Measurements from ENCODE around the gene DENND1A.

DENND1A gene

GRCh38 chr9:123350590-123351310 lies 579.2 kb downstream of the DENND1A start:
- TF ChIP-seq REST (IDR thresholded peaks at IDR 0.05; ENCODE audit: insufficient read depth in 1 of 2, low read depth in 2 of 2, low read length in 2 of 2) (no peak), POLR2AphosphoS5 (IDR thresholded peaks at IDR 0.05; ENCODE audit: low read depth, low read length) (no peak), TAF1 (IDR thresholded peaks at IDR 0.05; ENCODE audit: borderline replicate concordance, insufficient read depth, low read length) (no peak), SIN3A (IDR thresholded peaks at IDR 0.05; ENCODE audit: borderline replicate concordance, insufficient read depth, low read length) (no peak), FOXP2 (optimal IDR thresholded peaks at IDR 0.05; ENCODE audit: borderline replicate concordance, extremely low read depth, extremely low read length, insufficient read depth) (no peak)

GRCh38 chr9:123349691-123350480 lies 580.0 kb downstream of the DENND1A start:
- TF ChIP-seq FOXP2 (optimal IDR thresholded peaks at IDR 0.05; ENCODE audit: borderline replicate concordance, extremely low read depth, extremely low read length, insufficient read depth) (no peak), TAF1 (IDR thresholded peaks at IDR 0.05; ENCODE audit: borderline replicate concordance, insufficient read depth, low read length) (no peak), POLR2AphosphoS5 (IDR thresholded peaks at IDR 0.05; ENCODE audit: low read depth, low read length) (no peak), SIN3A (IDR thresholded peaks at IDR 0.05; ENCODE audit: borderline replicate concordance, insufficient read depth, low read length) (no peak), REST (IDR thresholded peaks at IDR 0.05; ENCODE audit: insufficient read depth in 1 of 2, low read depth in 2 of 2, low read length in 2 of 2) (no peak)

GRCh38 chr9:123349033-123349432 lies 580.9 kb downstream of the DENND1A start:
- TF ChIP-seq REST (IDR thresholded peaks at IDR 0.05; ENCODE audit: insufficient read depth in 1 of 2, low read depth in 2 of 2, low read length in 2 of 2) (no peak), TAF1 (IDR thresholded peaks at IDR 0.05; ENCODE audit: borderline replicate concordance, insufficient read depth, low read length) (no peak), POLR2AphosphoS5 (IDR thresholded peaks at IDR 0.05; ENCODE audit: low read depth, low read length) (no peak), SIN3A (IDR thresholded peaks at IDR 0.05; ENCODE audit: borderline replicate concordance, insufficient read depth, low read length) (no peak), FOXP2 (optimal IDR thresholded peaks at IDR 0.05; ENCODE audit: borderline replicate concordance, extremely low read depth, extremely low read length, insufficient read depth) (no peak)

- TF ChIP-seq TAF1 (IDR thresholded peaks at IDR 0.05; ENCODE audit: borderline replicate concordance, insufficient read depth, low read length) (no peak), POLR2AphosphoS5 (IDR thresholded peaks at IDR 0.05; ENCODE audit: low read depth, low read length) (no peak), SIN3A (IDR thresholded peaks at IDR 0.05; ENCODE audit: borderline replicate concordance, insufficient read depth, low read length) (no peak), REST (IDR thresholded peaks at IDR 0.05; ENCODE audit: insufficient read depth in 1 of 2, low read depth in 2 of 2, low read length in 2 of 2) (no peak), FOXP2 (optimal IDR thresholded peaks at IDR 0.05; ENCODE audit: borderline replicate concordance, extremely low read depth, extremely low read length, insufficient read depth) (no peak)
Observed at GRCh38 chr9:123348317-123348992, 581.5 kb downstream of the DENND1A start.

Data from PFSK-1 (cell line).